Stimulated activated CD8-positive, alpha-beta memory T cell treated with anti-CD3 and anti-CD28 coated beads, Interleukin-7, amount 100 ng/mL, for 48 hours (primary cell): ENCODE measurements around the gene CFDP1.

Experiments used
- DNase-seq, 2 donors: peaks; one replicate each; pipeline ENCODE4 v3.0.0-alpha.2; 2020; ENCODE audit warnings: low read depth in 1 of 2; ENCODE audit errors: extremely low read depth in 1 of 2

The CFDP1 gene

GRCh38 chr16:75323933-75324332, 109.4 kb downstream of the CFDP1 start:
- DNase-seq, result no peak

GRCh38 chr16:75323198-75323597, 110.1 kb downstream of the CFDP1 start:
- DNase-seq, result no peak

- no peak for DNase-seq
Observed at GRCh38 chr16:75322740-75323139, 110.6 kb downstream of the CFDP1 start.

GRCh38 chr16:75320435-75320834, 112.9 kb downstream of the CFDP1 start:
- DNase-seq, result no peak

DNA sequence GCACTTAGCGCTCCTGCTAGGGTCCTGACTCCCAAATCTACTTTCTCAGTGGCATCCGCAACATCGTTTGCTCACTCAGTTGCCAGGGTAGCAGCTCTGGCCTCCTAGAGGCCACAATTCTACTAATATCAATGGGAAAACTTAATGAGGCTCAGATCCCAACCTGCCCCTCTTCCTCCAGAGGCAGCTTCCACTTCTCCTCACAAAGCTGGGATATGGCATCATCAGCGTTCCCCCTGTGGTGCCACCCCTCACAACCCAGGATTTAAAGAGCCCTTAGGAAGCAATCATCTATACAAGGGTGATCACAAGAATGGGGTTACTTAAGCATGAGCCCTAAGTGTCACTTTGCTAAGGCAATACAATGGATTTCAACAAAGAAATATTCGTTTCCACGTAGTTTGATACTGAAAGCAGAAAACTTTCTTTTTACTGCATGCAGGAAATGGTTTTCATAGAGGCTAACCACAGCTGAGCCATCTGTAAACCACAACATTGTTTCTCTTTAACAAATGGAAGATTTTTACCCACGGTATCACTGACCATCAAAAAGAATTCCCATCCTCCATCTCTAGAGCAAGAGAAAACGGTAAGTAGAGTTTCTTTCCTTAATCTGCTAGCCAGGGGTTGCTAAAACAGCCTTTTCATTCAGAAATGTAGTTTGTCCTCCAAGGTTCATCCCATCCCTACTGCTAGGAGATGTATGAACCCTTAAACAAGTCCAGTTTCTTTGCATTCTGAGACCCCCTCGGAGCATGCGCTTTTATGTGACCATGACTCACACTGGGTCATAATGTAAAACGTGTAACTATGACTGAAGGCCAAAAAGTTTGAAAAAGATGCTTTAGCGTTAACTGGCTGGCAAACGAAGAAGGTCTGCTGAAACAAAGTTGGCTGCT, 113.5 kb downstream of the CFDP1 start:
- DNase-seq, result no peak

- DNase-seq, result no peak
Observed at GRCh38 chr16:75318737-75319136, 114.6 kb downstream of the CFDP1 start.

- DNase-seq, result no peak
Observed at GRCh38 chr16:75317532-75317931, 115.8 kb downstream of the CFDP1 start.

DNA sequence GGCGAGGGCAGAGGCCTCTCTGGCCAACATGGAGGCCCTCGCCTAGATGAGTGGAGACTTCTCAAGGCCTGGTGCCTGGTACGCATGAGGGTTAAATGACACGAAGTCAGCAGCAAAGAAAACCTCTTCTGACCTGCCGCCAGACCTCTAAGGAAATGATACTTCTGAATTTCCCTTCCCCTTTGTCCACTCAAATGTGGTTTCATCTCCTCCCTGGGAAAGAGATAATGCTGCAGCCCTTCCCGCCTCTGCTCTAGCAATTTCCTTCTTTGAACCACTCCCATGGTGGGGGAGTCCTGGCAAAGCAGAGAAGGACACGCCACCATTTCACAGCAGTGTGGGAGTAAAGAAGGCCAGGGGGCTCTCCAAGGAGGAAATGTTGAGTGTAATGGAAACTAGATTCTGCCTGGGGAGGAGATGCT, 116.2 kb downstream of the CFDP1 start:
- DNase-seq, result no peak

DNA sequence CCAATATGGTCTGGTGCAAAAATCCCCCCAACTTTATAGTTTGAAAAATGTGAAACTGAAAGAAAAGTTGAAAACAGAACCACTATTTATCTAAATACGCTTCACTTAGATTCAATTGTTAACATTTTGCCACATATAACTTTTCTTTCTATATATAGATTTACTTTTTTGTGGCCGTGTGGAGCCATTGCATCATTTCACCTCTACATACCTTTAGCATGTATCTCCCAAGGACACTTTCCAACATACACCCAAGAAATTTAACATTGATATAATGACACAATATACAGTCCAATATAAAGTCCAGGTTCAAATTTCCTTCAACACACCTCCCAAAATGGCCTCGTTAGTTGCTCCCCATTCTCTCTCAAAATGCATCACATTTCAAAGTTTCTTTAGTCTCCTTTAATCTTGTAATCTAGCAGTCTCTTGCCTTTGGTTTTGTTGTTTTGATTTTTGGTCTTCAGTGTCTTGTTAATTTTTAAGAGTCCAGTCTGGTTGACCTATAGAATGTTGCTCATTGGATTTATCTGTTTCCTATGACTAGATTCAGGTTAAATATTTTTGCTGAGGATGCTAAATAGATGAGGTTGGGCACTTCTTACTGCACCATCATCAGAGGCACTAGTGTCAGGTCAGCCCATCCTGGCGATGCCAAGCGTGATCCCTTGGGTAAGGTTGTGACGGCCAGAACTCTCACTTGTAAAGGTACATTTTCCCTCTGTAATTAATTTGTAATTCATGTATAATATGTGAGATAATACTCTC, 117.6 kb downstream of the CFDP1 start:
- DNase-seq, result no peak

DNA sequence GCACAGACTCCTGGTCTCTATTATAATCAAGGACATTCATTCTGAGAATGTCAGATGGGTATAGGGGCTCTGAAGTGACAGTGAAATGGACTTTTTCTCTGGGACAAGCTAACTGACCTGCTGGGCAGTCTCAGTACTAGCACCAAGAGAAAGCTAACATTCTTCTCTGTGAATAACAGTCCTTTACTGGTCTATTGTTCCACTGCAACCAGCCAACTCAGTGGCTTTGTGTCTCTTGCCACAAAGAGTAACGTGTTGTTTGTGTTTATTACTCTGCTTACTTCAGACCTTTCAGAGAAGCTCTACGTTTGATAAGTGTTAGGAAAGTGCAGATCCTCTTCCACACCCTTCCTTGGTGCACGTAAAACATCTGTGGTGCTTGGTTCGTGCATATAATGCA, 120.4 kb downstream of the CFDP1 start:
- DNase-seq, result no peak

DNA sequence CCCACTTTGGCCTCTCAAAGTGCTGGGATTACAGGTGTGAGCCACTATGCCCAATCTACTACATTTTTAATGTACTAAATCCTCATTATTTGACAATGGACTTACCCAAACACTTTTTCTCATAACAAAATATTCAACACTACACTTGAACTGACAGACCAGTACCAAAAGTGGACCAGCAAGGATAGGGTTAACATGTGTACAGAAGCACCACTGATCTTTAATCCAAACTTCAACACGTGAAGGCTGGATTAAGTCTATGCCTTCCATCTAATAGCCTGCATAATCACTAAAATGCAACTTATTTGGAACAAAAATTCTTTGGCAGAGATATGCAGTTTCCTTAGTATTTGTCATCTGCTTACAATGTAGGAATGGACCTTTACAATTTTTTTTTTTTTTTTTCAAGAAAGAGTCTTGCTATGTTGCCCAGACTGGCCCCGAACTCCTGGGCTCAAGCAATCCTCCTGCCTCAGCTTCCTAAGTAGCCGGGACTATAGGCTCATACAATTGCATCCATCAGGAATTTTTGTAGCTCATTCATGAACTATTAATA, 121.8 kb downstream of the CFDP1 start:
- no peak for DNase-seq

DNA sequence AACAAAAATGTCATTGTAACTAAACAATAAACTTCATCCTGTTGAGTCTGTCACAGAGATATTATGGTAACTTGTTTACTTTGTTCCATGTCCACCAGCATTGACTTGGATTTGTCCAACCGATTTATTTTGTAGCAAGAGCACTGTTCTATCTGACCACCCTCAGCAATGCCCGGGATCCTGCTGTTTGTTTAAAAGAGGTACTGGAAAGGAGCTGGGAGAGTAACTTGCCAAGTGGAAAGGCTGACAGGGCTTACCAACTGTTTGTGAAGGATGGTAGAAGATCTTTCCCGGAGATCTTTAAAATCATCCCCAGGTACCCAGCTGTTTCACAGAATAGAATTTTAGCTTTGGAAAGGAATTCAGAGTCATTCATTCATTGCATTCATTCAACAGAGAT, 122.8 kb downstream of the CFDP1 start:
- no peak for DNase-seq

GRCh38 chr16:75309899-75310430, 123.3 kb downstream of the CFDP1 start:
- no peak for DNase-seq

DNA sequence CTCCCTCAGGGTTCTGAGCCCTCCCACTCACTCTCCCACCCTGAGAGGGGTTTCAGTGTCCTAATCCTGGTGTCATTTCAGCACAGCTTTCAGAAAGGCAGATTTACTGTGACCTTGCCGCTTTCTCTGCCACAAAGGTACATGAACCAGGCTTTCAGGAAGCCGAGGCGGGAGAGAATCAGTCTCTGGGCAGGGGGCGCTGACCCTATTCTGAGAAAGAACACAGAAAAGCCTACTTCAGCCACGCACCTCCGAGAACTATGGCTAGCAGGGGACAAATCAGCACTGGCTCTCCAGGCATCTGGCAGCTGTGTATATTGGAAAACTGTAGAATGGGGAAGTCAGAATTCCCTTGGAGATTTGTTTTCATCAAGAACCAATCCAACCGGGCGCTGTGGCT, 124.1 kb downstream of the CFDP1 start:
- no peak for DNase-seq

DNA sequence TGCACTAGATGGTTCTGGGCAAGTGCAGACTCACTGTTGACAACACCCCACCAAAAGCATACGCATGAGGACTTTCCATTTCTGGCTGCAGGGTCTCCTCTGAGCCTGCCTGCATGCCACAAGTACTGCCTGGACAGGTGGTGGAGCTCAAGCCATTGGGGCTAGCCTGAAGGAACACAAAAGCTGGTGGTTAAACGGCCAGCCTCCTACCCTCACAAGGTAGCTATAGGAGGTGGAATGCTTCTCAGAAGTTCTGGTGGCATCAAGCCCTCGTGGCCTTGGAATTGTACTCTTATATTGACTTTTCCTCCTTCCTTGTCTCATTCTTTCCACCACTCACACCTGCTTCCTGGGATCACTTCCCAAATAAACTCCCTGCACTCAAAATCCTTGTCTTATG, 125.3 kb downstream of the CFDP1 start:
- DNase-seq, result no peak

DNA sequence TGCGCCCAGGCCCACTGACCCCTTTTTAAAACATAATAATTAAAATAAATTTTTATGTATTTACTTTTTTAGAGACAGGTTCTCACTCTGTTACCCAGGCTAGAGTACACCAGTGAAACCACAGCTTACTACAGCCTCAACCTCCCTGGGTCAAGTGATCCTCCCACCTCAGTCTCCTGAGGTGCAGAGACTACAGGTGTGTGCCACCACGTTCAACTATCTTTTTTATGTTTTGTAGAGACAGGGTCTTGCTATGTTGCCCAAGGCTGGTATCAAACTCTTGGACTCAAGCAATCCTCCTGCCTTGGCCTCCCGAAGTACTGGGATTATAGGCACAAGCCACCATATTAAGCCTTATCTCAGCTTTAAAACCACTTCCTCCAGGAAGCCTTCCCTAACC, 125.8 kb downstream of the CFDP1 start:
- DNase-seq, result no peak

DNA sequence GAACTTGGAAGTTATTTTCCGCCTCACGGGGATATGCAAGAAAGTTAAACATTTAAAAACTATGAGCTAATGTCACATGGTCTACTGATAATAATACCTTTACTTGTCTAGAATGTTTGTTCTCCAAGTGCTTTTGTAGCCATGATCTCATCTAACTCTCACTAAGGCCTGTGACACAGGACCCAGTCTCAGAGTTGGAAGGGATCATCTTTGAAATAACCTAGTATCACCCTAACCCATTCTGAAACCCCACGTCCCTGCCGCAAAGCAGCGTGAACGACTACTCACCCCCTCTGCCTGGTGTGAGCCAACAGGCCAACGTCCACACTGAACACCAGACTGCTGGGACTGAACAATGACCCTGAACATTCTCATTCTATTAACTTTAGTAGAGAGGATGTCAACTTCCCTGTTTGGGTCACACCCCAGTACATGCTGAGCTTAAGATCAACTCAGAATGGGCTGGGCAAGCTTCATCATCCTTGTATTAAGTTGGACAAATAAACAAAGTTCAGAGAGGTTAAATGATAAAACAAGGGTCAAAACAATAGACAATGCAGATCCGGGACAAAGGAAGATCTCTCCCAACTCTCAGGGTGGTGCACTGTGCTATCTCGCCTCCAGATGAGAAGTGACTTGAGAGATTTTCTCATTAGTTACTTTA, 127.1 kb downstream of the CFDP1 start:
- no peak for DNase-seq

GRCh38 chr16:75305364-75306098, 127.8 kb downstream of the CFDP1 start:
- DNase-seq, result peak in 1 of 2 donors; percentile 62

GRCh38 chr16:75304521-75305363, 128.6 kb downstream of the CFDP1 start:
- DNase-seq, result no peak
